K562 treated with DMSO at 1 percent for 4 hours (cell line): ENCODE results near the gene PRELID3B. TPM values are rescaled to one million over a fixed set of nuclear protein-coding genes. Genes with fewer than 3 reads are reported as not detected.

Experiments used
- total RNA-seq: library from RNA; unstranded; fragments of 300-600 nt; gene quantifications from 2 replicates; pipeline ENCODE4 v1.2.3, GENCODE V29; 2022; ENCODE audit not compliant: insufficient read depth

The PRELID3B gene
- total RNA-seq, result 23.6 and 30.3 TPM in 2 replicates

GRCh38 chr20:59042151-59042795 lies at the start of gene PRELID3B:
Gene PRELID3B, minus strand, starts transcription at chr20:59042786. Its CDS starts 56 bp downstream, at chr20:59042730.

GRCh38 chr20:59032023-59032712 lies 10.4 kb downstream of the PRELID3B start, which contains the start of gene ATP5F1E:
Gene ATP5F1E, minus strand, starts transcription at chr20:59032335. Its CDS starts 84 bp downstream, at chr20:59032251.

GRCh38 chr20:59019217-59019616 lies 23.4 kb downstream of the PRELID3B start, which contains the start of gene TUBB1:
Gene TUBB1, plus strand, starts transcription at chr20:59019429. Its CDS starts 94 bp downstream, at chr20:59019523.

GRCh38 chr20:59006864-59007664 lies 35.5 kb downstream of the PRELID3B start, which contains the start of gene CTSZ:
Gene CTSZ, minus strand, starts transcription at chr20:59007254. Its CDS starts 126 bp downstream, at chr20:59007128.

Other genes with a start within 250 kb of the PRELID3B start
- gene GNAS-AS1, start 191.9 kb downstream of the PRELID3B start, total RNA-seq, result 1.4 and 1.8 TPM in 2 replicates
- 626 and 702 TPM in 2 replicates for gene GNAS, start 190.1 kb downstream of the PRELID3B start, total RNA-seq
- 65.8 and 83.4 TPM in 2 replicates for gene NELFCD, start 61.5 kb downstream of the PRELID3B start, total RNA-seq
- gene CTSZ, start 35.5 kb downstream of the PRELID3B start, total RNA-seq, result 111 and 123 TPM in 2 replicates
- 0.82 and 1.0 TPM in 2 replicates for gene TUBB1, start 23.4 kb downstream of the PRELID3B start, total RNA-seq
- 18.9 and 21.8 TPM in 2 replicates for gene ATP5F1E, start 10.5 kb downstream of the PRELID3B start, total RNA-seq
- not detected in 2 replicates for gene ZNF831, start 121.0 kb upstream of the PRELID3B start, total RNA-seq